GF-D8 (cell line): ENCODE data around the gene EMD.
"Not testable (repeated sequence)": the region's sequence is repeated elsewhere in the genome, so short reads cannot be mapped to it uniquely, and the experiment has no call there.

Experiments used
- DNase-seq: peaks from one replicate; lab custom pipeline; 2025; lab: John Stamatoyannopoulos, UW

Gene EMD

DNA sequence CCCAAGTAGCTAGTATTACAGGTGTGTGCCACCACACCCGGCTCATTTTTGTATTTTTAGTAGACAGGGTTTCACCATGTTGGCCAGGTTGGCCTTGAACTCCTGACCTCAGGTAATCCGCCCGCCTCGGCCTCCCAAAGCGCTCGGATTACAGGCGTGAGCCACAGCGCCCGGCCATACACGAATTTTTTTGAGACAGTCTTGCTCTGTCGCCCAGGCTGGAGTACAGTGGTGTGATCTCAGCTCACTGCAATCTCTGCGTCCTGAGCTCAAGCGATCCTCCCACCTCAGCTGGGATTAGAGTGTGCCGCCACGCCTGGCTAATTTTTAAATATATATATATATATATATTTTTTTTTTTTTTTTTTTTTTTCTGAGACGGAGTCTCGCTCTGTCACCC is 17.3 kb downstream of the EMD start:
- not testable (repeated sequence) for DNase-seq

DNA sequence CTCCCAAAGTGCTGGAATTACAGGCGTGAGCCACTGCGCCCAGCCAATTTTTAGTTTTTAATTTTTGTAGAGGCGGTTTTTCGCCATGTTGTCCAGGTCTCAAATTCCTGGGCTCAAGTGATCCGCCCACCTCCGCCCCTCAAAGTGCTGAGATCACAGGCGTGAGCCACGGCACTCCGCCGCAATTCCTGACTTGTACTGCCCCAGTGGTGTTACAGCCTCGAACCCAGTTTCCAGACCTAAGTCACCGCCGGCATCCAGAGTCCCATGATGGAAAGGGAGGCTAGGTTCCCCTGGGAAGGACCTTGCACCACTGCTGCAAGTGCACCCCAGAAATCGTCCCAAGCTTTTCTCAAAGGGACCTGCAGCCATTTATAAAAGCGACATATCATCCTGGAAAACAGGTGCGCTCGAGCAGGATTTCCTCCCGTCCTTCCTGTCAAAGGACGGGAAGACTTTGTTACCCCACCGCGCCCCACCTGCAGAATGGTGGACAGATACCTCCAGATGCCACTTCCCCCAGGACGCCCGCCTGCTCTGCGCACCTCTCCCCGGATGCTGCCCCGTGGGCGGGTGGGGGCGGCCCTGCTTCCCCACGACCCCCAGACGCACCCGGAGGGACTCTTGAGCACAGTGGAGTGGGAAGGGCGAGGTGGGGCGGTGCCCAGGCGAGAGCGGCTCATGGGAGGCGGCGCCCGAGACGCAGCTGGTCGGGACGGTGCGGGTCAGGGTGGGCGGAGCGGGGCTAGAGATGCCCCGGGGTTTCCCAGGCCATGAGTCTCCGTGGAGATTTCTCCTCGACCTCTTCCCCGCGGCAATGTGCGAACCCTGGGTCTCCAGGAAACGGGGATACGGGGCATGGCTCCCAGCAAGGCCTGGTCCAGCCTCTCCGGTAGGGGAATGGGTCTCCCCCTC is 18.1 kb downstream of the EMD start:
- DNase-seq: no peak

GRCh38 chrX:154397888-154398667 is 19.0 kb downstream of the EMD start, which contains the start of gene RPL10:
Gene RPL10 (plus strand): TSS chrX:154398377. CDS start chrX:154398520, 143 bp downstream.
- peak; percentile 86 for DNase-seq

GRCh38 chrX:154398668-154399526 is 19.8 kb downstream of the EMD start:
- no peak for DNase-seq

DNA sequence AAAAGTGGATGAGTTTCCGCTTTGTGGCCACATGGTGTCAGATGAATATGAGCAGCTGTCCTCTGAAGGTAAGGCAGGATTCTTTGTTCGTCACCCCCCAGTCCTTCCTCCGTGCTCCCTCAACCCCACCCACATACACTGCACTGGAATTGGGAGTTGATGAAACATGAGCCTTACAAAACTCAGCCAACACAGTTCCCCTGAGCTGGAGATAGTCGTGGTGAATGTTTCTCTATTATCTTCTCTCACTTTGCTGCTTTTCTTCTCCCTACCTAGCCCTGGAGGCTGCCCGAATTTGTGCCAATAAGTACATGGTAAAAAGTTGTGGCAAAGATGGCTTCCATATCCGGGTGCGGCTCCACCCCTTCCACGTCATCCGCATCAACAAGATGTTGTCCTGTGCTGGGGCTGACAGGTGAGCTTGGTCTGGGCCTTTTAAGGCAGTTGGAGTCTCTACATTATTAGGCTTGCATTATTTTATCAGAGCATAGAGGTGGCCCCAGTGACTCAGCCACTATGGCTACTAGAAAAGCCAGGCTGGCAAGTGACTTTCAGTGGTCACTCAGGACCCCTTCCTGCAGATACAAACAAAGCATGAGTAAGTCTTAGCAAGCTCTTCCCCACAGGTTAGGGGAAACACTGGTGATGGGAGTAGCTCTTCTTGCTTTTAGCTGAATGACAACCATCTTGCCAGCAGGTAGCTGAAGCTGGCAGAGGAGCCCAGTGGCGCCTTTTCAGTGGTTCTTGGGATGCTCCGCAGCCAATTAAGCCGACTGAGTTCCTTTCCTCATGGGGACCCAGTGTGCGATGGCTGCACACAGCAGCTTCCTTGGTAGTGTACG is 20.7 kb downstream of the EMD start:
- DNase-seq: no peak

- DNase-seq: not testable (repeated sequence)
Measured at GRCh38 chrX:154400369-154400817, 21.3 kb downstream of the EMD start.

- DNase-seq: no peak
Measured at GRCh38 chrX:154401045-154401799, 22.1 kb downstream of the EMD start.

DNA sequence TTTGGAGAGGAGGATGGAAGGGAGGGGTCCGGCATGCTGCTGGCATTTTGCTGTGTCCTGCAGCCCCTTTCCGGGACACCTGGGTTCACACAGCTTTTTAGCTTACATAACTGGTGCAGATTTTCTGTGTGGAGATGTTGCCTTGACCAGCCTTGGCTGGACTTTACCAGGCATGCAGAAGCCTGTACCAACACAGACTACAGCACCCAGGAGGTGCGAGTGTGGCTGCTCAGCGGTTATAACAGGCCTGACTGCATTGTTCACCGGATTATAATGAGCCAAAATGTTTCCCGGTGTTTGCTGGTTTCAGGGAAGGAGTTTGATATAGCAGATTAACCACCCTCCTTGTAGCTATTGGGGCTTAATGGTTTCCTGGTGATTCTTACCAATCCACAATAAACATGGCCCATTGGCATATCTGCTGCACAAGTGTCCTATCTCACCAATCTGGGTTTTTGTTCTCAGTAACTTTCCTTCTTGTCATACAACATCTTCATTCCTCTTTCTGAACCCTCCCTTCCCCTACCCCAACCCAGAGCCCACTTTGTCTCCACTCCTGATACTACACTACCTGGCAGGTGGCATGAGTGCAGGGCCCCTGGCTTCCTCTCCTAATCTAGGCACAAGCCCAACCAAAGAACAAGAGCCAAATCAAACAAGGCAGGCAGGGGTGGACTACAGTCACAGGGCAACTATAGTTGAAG is 23.0 kb downstream of the EMD start:
- DNase-seq: no peak

DNA sequence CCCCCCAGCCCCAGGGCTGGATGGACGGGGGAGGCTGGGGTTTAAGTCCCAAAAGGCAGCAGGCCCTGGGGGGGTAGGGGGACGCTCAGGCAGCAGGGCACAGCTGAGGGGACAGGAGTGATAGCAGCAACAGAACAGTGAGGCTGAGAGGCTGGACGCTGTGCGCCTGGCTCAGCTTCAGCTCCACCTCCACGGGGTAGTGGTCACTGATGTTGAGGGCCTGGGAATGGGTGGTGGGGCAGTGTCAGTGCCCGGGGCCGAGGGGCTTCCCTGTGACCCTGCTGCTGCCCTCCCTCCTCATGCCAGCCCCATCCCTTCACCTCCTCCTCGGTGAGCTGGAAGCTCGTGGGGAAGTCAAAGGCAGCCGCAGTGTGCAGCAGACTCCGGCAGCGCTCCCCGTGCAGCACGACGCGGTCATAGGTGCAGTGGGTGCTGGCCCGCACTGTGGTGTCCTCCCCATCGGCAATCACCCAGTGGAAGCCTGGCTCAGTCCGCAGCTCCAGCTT is 23.6 kb downstream of the EMD start:
- no peak for DNase-seq

GRCh38 chrX:154403192-154403591 is 24.1 kb downstream of the EMD start:
- no peak for DNase-seq

DNA sequence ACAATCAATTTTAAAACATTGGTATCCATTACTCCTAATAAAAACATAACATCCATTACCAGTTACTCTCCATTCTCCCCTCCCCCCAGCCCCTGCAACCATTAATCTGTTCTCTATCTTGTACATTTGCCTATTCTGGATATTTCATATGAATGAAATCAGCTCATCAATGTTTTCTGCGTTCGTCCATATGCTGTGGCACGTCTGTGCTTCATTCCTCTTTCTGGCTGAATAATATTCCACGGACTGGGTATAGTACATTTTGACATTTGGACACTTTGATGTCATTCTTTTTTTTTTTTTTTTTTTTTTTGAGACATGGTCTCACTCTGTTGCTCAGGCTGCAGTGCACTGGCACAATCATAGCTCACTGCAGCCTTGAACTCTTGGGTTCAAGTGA is 24.8 kb downstream of the EMD start:
- DNase-seq: no peak

DNA sequence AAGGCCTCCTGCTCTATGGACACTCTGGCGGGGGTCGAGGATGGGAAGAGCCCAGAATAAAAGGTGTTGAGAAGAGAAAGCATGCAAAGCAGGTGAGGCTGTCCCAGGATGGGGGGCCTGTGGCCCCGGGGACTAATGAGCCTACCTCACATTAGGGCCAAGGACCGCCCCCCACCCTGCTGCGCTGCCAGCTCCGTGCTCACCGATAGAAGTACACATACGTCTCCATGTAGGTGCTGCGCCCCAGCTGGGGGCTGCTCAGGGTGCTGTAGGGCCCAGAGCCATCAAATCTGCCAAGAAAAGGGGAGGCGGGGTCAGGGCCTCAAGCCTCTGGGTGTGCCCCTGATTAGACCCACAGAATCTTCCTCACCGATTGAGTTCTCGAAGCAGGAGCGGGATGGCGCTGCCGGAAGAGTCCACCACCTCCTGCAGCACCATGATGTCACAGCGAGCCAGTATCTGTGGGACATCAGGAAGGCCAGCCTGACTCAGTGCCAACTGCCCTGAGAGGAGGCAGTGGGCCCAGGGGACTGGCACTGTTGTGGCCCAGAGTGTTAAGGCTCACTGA is 25.6 kb downstream of the EMD start:
- no peak for DNase-seq

DNA sequence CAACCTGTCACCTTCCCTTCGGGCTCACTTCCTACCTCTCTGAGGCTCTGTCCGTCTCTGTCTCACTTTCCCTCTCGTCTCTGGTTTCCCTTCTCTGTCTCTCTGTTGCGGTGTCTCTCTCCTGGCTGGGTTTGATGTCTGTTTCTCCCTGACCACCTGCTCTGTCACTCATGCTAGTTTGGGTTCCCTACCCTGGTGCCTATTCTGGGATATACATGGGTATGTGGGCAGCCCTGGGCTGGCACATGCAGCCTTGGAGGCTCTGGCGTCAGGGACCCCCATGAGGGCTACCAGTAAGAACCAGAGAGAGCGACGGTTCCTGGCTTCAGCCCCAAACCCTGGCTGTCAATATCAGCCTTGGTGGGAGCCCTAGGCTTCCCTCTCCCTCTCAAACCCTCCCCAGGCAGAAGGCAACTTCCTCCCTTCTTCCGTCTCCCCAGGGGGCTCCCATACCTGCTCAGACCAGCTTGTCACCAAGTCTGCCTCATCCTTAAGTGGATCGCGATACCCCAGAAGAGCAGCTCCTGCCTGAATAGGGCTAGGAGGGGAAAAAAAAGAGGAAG is 29.6 kb downstream of the EMD start:
- no peak for DNase-seq

GRCh38 chrX:154409222-154409871 is 30.3 kb downstream of the EMD start, which contains the start of gene DNASE1L1:
Gene DNASE1L1 (minus strand): TSS chrX:154409254. CDS start chrX:154405568, 3,686 bp downstream.
- DNase-seq: peak; percentile 53

GRCh38 chrX:154411981-154412340 is 32.9 kb downstream of the EMD start:
- DNase-seq: no peak

- DNase-seq: peak; percentile 55
Measured at GRCh38 chrX:154412468-154412867, 33.4 kb downstream of the EMD start.

DNA sequence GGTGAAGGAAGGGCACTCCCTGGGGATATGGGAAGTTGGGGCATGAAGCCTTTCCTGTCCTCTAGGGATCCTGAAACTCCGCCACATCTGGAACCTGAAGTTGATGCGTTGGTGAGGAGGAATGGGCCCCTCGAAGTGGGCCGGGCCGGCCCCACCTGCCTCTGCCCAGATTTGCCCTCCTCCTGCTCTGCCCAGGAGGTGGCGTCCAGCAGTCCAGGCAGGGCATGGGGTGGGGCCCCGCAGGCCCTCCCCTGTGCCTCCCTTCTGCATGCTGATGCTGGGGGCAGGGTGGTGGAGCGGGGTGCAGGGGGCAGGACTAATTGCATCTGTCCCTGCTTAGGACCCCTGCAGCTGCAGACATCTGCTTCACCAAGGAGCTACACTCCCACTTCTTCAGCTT is 34.0 kb downstream of the EMD start:
- DNase-seq: no peak

DNA sequence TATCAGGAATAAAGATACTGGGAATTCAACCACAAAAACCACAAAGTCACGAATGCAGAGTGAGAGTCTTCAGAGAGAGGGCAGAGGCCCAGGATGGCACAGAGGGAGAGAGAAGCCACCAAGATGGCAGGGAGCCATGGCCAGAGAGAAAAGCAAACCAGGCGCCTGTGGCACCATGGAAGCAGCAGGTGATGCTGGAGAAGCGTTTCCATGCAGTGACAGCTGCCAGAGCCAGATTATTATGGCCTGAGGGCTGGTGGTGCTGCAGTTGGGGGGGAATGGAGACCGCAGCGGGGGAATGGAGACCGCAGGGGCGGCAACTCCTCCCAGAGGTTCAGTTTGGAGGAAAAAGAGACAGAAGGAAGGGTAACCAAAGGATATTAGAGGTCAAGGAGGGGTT is 38.1 kb downstream of the EMD start:
- no peak for DNase-seq
